HG03097 (cell line): Measurements from ENCODE around the gene TNS1.

ENCODE experiments used
- ATAC-seq: cut with Tn5 transposase; IDR thresholded peaks from one replicate; pipeline ENCODE4 v1.9.1; 2021; ENCODE audit not compliant: unreplicated experiment, low FRiP score

TNS1 gene

GRCh38 chr2:217983276-217984233 lies 19.2 kb downstream of the TNS1 start:
- ATAC-seq: no peak

DNA sequence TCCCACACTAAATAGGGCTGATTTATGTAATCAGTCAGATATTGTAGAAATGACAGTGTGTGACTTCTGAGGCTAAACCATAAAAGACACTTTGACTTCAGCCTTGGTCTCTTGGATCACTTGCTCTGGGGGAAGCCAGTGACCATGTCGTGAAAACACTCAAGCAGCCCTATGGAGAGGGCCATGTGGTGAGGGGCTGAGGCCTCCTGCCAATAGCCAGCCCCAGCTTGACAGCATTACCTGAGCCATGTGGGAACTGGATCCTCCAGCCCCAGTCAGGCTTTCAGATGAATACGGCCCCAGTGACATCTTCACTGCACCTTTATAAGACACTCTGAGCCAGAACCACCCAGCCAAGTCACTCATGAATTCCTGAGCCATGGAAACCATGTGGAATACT lies 20.8 kb downstream of the TNS1 start:
- ATAC-seq: no peak

- ATAC-seq: no peak
Measured at GRCh38 chr2:217981084-217981730, 21.6 kb downstream of the TNS1 start.

- no peak for ATAC-seq
Measured at GRCh38 chr2:217980591-217980990, 22.2 kb downstream of the TNS1 start.

DNA sequence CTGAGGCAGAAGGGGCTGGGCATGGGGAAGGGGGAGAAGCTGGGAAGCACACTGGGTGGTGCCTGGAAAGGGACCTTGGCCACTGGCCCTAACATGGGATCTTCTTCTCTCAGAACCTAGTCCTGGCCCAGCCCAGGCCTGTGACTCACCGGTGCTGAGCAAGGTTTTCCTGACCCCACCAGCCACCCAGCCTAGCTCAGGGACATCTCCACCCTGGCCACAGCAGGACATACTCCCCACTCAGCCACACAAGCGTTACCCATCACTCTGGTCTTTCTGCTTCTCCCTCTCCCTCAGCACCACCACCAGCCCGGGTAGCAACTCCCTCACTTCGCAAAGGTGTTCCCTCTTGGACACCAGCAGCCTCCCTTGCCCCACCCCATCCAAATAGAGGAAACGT lies 22.8 kb downstream of the TNS1 start:
- no peak for ATAC-seq

GRCh38 chr2:217979151-217979811 lies 23.5 kb downstream of the TNS1 start:
- no peak for ATAC-seq

- no peak for ATAC-seq
Measured at GRCh38 chr2:217978536-217979150, 24.2 kb downstream of the TNS1 start.

DNA sequence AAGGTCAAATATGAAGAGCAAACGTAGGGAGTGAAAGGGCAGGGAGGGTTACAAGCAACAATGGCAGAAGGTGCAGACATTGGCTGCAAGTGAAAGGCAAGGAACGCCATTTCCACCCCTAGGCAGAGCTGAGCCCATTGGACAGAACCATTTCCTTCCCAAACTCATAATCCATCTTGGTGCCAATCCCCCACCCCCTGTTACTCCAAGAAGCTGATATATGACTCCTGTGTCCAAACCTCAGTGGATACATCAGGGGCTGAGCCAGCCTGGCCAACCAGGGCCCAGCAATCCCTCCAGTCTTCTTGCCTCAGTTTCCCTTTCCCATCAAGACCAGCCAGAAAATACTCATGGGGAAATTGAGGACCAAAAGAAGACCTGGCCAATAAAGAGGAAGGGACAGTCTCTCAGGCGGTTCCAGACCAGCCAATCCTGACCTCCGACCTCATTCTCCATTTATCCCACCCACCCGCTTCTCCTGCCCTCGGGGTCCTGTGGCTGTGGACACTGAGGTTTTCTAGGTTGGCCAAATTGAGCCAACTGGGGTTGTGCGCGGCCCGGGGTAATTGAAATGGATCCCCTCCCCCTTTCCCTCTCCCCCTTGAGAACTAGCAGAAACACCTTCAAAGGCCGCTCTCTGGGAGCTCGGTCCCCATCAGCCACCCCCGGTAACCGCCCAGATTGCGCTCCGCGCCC lies 24.8 kb downstream of the TNS1 start:
- no peak for ATAC-seq

GRCh38 chr2:217976301-217976700 lies 26.5 kb downstream of the TNS1 start:
- no peak for ATAC-seq

- no peak for ATAC-seq
Measured at GRCh38 chr2:217975626-217976025, 27.2 kb downstream of the TNS1 start.

DNA sequence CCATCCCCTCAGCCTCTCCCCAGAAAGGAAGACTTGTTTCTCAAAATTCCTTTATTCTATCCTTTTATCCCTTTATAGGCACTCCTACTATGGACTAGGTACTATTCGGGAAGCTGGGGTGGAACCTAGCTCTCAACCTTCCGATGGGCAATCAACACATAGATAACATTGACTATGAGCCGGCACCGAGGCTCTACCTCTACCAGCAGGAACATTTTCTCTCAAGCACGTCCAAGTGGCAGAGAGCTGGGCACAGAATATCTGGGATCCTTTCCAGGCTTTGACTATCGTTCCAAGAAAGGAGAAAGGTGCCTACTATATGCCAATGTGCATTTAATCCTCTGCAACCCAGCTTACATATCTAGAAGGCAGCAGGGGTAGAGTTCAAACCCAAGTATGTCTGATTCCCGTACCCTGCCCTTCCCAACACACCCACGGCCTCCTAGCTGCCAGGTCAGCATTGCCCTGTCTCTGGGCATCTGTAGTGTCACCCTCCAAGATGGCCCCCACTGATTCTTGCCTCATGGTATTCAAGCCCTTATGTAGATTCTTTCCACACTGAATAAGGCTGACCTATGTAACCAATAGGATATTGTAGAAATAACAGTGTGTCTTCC lies 28.3 kb downstream of the TNS1 start:
- ATAC-seq: no peak

DNA sequence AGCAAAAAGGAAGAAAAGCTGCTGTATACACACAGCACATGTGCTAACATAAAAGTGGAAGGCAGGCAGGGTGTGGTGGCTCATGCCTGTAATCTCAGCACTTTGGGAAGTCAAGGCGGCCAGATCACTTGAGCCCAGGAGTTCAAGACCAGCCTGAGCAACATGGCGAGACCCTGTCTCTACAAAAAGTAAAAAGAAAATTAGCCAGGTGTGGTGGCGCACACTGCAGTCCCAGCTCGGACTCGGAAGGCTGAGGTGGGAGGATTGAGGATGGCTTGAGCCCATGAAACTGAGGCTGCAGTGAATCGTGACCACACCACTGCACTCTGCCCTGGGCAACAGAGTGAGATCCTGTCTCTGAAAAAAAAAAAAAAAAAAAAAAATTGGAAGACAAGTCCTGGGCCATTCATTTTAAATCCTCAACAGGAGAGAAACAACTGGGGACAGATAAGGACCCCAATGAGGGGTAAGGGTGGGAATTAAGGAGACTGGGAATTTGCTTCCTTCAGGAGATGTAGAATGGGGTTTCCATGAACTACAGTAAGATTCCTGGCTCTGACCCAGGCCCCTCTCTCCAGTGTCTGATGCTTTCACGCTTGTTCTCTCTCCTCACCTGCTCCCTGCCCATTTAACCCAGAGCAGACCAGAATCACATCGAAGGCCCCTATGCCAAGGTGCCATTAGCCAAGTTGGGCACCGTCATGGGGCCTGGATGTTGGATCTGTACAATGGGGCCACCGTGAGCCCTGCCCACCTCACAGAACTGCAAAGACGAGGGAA lies 29.6 kb downstream of the TNS1 start:
- no peak for ATAC-seq

DNA sequence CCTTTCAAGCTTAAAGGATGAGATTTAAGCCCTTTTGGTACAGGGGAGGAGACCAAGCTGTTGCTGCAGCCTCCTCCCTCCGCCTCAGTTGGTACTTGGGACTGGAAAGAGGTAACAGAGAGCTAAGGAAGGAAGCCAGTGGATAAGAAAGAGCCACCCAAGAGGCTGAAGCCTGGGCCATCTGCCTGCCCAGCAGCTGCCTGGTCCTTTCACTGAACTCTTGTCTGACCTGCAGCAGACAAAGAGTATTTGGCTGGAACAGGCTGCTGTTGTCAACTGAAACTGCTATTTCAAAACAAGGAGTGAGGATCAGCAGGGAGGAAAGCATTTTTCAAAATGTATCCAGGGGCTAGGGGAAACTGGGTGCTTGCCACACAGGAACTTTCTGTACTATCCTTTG lies 30.3 kb downstream of the TNS1 start:
- ATAC-seq: no peak

DNA sequence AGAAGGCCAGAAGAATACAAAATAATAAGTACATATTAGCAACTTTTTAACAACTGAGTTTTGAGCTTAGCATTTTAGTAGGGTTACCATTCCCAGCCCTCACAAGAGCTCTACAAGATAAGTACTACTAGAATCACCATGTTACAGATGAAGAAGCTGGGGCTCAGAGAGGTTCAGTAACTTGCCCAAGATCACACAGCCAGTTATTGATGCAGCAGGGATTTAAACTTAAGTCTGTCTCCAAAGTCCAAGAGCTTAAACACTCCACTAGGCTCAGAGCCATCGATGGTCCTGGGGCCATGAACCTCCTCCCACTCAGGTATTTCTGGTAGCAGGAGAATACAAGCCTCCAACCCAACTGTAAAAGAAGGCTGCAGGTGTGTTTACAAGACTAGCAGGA lies 30.8 kb downstream of the TNS1 start:
- no peak for ATAC-seq

DNA sequence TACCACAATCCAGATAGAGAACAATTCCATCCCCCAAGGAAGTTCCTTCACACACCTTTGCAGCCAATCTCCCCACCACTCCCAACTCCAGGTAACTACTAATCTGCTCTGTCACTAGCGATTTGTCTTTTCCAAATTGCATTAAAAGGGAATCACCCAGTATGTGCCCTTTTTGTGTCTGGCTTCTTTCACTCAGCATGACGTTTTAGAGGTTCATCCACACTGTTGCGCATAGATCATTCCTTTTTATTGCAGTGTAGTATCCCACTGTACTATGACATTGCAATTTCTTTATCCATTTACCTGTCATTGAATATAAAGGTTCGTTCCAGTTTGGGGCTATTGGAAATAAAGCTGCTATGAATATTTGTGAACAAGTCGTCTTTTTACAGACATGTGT lies 31.6 kb downstream of the TNS1 start:
- no peak for ATAC-seq

DNA sequence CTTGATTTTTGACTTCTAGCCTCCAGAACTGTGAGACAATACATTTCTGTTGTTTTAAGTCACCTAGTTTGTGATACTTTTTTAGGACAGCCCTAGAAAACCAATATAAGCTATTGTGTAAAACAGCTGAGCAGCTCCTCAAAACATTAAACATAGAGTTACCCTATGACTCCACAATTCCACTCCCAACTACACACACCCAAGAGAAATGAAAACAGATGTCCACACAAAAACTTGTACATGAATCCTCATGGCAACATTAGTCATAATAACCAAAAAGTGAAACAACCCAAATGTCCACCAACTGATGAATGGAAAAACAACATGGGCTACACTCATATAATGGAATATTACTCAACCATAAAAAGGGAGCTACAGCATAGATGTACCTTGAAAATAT lies 32.6 kb downstream of the TNS1 start:
- ATAC-seq: no peak

DNA sequence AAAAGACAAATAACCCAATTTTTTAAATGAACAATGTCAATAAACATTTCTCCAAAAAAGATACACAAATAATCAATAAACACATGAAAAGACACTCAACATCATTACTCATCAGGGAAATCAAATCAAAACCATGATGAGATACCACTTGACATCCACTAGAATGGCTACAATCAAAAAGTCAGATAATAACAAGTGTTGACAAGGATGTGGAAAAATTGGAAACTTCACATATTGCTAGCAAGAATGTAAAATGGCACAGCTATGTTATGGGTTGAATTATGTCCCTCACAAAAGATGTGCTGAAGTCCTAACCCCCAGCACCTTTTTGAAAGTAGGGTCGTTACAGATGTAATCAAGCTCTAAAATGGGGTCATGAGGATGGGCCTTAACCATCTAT lies 33.2 kb downstream of the TNS1 start:
- ATAC-seq: no peak

GRCh38 chr2:217968023-217968422 lies 34.8 kb downstream of the TNS1 start:
- no peak for ATAC-seq

DNA sequence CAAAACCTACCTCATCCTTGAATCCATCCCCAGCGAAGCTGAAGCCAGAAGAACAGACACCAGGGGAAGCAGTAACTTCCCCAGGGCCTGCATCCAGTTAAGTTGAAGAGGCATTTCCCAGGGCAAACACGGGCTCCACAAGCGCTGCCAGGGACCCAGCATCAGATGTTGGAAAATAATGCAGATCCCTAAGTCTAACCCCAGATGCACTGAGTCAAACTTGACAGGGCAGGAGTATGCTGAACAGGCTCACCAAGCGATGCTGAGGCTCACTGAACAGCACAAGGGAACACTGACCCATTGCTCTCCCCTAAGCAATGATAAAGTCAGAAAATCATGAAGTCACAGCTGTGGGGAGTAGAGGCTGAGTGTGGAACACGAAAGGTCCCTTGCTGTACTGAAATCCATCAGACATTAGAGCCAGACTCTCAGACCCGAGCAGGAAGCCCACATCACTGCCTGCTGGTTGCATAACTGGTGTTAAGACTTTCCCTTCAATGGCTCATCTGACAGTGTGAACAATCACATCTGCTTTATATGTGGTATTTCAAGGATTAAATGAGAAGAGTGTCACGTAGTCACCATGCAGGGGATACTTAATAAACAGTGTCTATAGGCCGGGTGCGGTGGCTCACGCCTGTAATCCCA lies 36.2 kb downstream of the TNS1 start:
- ATAC-seq: no peak
